IMR-90 (cell line): ENCODE data around the gene SLC4A3. TPM values are rescaled to one million over a fixed set of nuclear protein-coding genes. Genes with fewer than 3 reads are reported as not detected.

Experiments
- ATAC-seq: fragments of 200-7000 bp; cut with Tn5 transposase; 2 replicates; pipeline ENCODE4 v1.9.1; 2020; ENCODE audit warnings: low read depth, mild to moderate bottlenecking, moderate library complexity
- BruUV-seq: library from RNA; stranded (reverse); fragments of 400-500 nt; replicated peaks from 2 replicates; lab custom pipeline; 2021; lab: Mats Ljungman, UMichigan
- CTCF ChIA-PET: fragments of 300-600 bp; formaldehyde crosslinking; extraction: SDS; loops from one replicate; lab custom pipeline; 2021; ENCODE audit warnings: antibody characterized with exemption; lab: Yijun Ruan, JAX
- POLR2A ChIA-PET: fragments of 300-600 bp; sonication (Branson Sonifier 250); formaldehyde crosslinking; loops from one replicate; lab custom pipeline; 2022; ENCODE audit warnings: antibody characterized with exemption; ENCODE audit not compliant: unreplicated experiment; lab: Charles Lee
- DNase-seq: peaks from one replicate; pipeline ENCODE4 v3.0.0; 2013
- H2AFZ ChIP-seq: replicated peaks from 2 replicates; pipeline ENCODE3; 2013; ENCODE audit warnings: low read length, mild to moderate bottlenecking; ENCODE audit not compliant: poor library complexity
- H2AK5ac ChIP-seq: 2 replicates; pipeline ENCODE4 v1.6.1; 2013; ENCODE audit warnings: low read depth, low read length, inconsistent platforms
- H2AK9ac ChIP-seq: replicated peaks from 2 replicates; pipeline ENCODE3; 2013; ENCODE audit warnings: mild to moderate bottlenecking, low read depth, low read length, moderate library complexity; ENCODE audit not compliant: poor library complexity
- H2BK120ac ChIP-seq: 2 replicates; pipeline ENCODE4 v1.6.1; 2013; ENCODE audit warnings: low read depth, low read length, inconsistent platforms
- H2BK15ac ChIP-seq: 3 replicates; pipeline ENCODE4 v1.6.1; 2013; ENCODE audit warnings: low read depth, low read length, inconsistent platforms
- H2BK20ac ChIP-seq: 2 replicates; pipeline ENCODE4 v1.6.1; 2013; ENCODE audit warnings: low read depth, mild to moderate bottlenecking, inconsistent platforms, low read length, moderate library complexity
- H2BK5ac ChIP-seq: 2 replicates; pipeline ENCODE4 v1.6.1; 2013; ENCODE audit warnings: mild to moderate bottlenecking, low read depth, low read length, inconsistent platforms; ENCODE audit not compliant: poor library complexity, severe bottlenecking
- H3K14ac ChIP-seq: replicated peaks from 2 replicates; pipeline ENCODE4 v1.6.1; 2013; ENCODE audit warnings: low read depth, low read length, inconsistent platforms
- H3K18ac ChIP-seq: 2 replicates; pipeline ENCODE4 v1.6.1; 2013; ENCODE audit warnings: low read depth, low read length, control low read depth
- H3K23ac ChIP-seq: 2 replicates; pipeline ENCODE4 v1.6.1; 2013; ENCODE audit warnings: low read depth, low read length, inconsistent platforms
- H3K27ac ChIP-seq: 2 replicates; pipeline ENCODE4 v1.5.1; 2013; ENCODE audit warnings: mild to moderate bottlenecking, control low read depth, low read length; ENCODE audit not compliant: insufficient read depth
- H3K27me3 ChIP-seq: 2 replicates; pipeline ENCODE4 v1.6.1; 2013; ENCODE audit warnings: low read length; ENCODE audit not compliant: control insufficient read depth, insufficient read depth
- H3K36me3 ChIP-seq: 2 replicates; pipeline ENCODE4 v1.6.1; 2013; ENCODE audit warnings: low read length, mixed read lengths; ENCODE audit not compliant: control insufficient read depth, insufficient read depth
- H3K4ac ChIP-seq: 2 replicates; pipeline ENCODE4 v1.6.1; 2013; ENCODE audit warnings: low read depth, low read length, inconsistent platforms
- H3K4me1 ChIP-seq: 2 replicates; pipeline ENCODE4 v1.6.1; 2013; ENCODE audit warnings: low read length, mixed read lengths; ENCODE audit not compliant: control insufficient read depth, insufficient read depth
- H3K4me2 ChIP-seq: 2 replicates; pipeline ENCODE4 v1.6.1; 2013; ENCODE audit warnings: low read depth, mild to moderate bottlenecking, control low read depth, low read length, moderate library complexity
- H3K4me3 ChIP-seq: 2 replicates; pipeline ENCODE4 v1.5.1; 2013; ENCODE audit warnings: low read depth, mild to moderate bottlenecking, control low read depth, low read length, moderate library complexity; ENCODE audit not compliant: insufficient read depth
- H3K56ac ChIP-seq: 2 replicates; pipeline ENCODE4 v1.6.1; 2013; ENCODE audit warnings: low read length, inconsistent platforms; ENCODE audit not compliant: insufficient read depth; ENCODE audit errors: extremely low read depth
- H3K79me1 ChIP-seq, 2 experiments: 2 replicates each; pipeline ENCODE4 v1.6.1; 2013; ENCODE audit warnings: low read length in 2 of 2, inconsistent platforms in 1 of 2, low read depth in 1 of 2
- H3K9ac ChIP-seq: 2 replicates; pipeline ENCODE4 v1.6.1; 2013; ENCODE audit warnings: low read depth, low read length, control low read depth
- H3K9me1 ChIP-seq: 2 replicates; pipeline ENCODE4 v1.6.1; 2013; ENCODE audit warnings: low read length, inconsistent platforms; ENCODE audit not compliant: insufficient read depth
- H3K9me3 ChIP-seq: 2 replicates; pipeline ENCODE4 v1.6.1; 2013; ENCODE audit warnings: low read length; ENCODE audit not compliant: control insufficient read depth, insufficient read depth
- H4K20me1 ChIP-seq: 2 replicates; pipeline ENCODE4 v1.6.1; 2013; ENCODE audit warnings: low read length, inconsistent platforms; ENCODE audit not compliant: insufficient read depth
- H4K5ac ChIP-seq: 2 replicates; pipeline ENCODE4 v1.6.1; 2013; ENCODE audit warnings: mild to moderate bottlenecking, low read depth, low read length, control low read depth
- H4K8ac ChIP-seq, 2 experiments: 2 replicates each; pipeline ENCODE4 v1.6.1; 2013; ENCODE audit warnings: low read depth in 2 of 2, low read length in 2 of 2, control low read depth in 1 of 2, inconsistent platforms in 1 of 2
- H4K91ac ChIP-seq: 2 replicates; pipeline ENCODE4 v1.6.1; 2013; ENCODE audit warnings: low read depth, low read length, inconsistent platforms; ENCODE audit not compliant: insufficient read depth
- CEBPB ChIP-seq: IDR thresholded peaks from 2 replicates; pipeline ENCODE4 v1.6.1; 2012; ENCODE audit warnings: low read depth, low read length, improper control_type of control experiment
- CTCF ChIP-seq: conservative IDR thresholded peaks from 2 replicates; pipeline ENCODE4 v1.5.1; 2012; ENCODE audit warnings: mild to moderate bottlenecking, low read depth, low read length, improper control_type of control experiment
- ELK1 ChIP-seq: fragments of 150-350 bp; IDR thresholded peaks from 2 replicates; pipeline ENCODE4 v1.6.1; 2016; ENCODE audit warnings: low read depth, mild to moderate bottlenecking, low read length, moderate library complexity, borderline replicate concordance
- FOS ChIP-seq: fragments of 150-350 bp; IDR thresholded peaks from 2 replicates; pipeline ENCODE4 v1.6.1; 2016; ENCODE audit warnings: low read depth, low read length
- MAZ ChIP-seq: IDR thresholded peaks from 2 replicates; pipeline ENCODE4 v1.6.1; 2012; ENCODE audit warnings: low read depth, mild to moderate bottlenecking, low read length, improper control_type of control experiment, moderate library complexity, borderline replicate concordance
- NFE2L2 ChIP-seq: fragments of 150-350 bp; IDR thresholded peaks from 2 replicates; pipeline ENCODE4 v1.6.1; 2016; ENCODE audit warnings: low read depth, mild to moderate bottlenecking, low read length
- POLR2A ChIP-seq: IDR thresholded peaks from 2 replicates; pipeline ENCODE4 v1.6.1; 2012; ENCODE audit warnings: mild to moderate bottlenecking, low read depth, low read length
- RAD21 ChIP-seq: IDR thresholded peaks from 2 replicates; pipeline ENCODE4 v1.6.1; 2012; ENCODE audit warnings: low read length, improper control_type of control experiment
- RCOR1 ChIP-seq: IDR thresholded peaks from 2 replicates; pipeline ENCODE4 v1.6.1; 2012; ENCODE audit warnings: mild to moderate bottlenecking, low read length, improper control_type of control experiment; ENCODE audit not compliant: insufficient replicate concordance
- SMC3 ChIP-seq: fragments of 150-350 bp; IDR thresholded peaks from 2 replicates; pipeline ENCODE4 v1.6.1; 2016; ENCODE audit warnings: low read depth, mild to moderate bottlenecking, antibody characterized with exemption, low read length, moderate library complexity
- USF2 ChIP-seq: fragments of 150-350 bp; IDR thresholded peaks from 2 replicates; pipeline ENCODE4 v1.6.1; 2017; ENCODE audit warnings: mild to moderate bottlenecking, antibody characterized with exemption, low read length, low read depth
- whole genome bisulfite sequencing, 2 experiments: methylation state at CpG; one replicate each; pipeline versions ENCODE4 v1.1.5 to v1.1.7; 2013; ENCODE audit warnings: missing lambda C conversion rate in 2 of 2; ENCODE audit not compliant: insufficient read length in 1 of 2; ENCODE audit errors: extremely low coverage in 2 of 2; 5-methylcytosine and 5-hydroxymethylcytosine counted together
- dilution Hi-C: fragments of 300-500 bp; cut with HindIII; formaldehyde crosslinking; loops from one replicate; pipeline ENCODE4 v1.14.3; 2018; ENCODE audit warnings: low sequenced_read_pairs; ENCODE audit not compliant: unreplicated experiment
- in situ Hi-C: fragments of 300-500 bp; cut with MboI; formaldehyde crosslinking; loops from 3 replicates; pipeline ENCODE4 v1.14.3; 2019; ENCODE audit warnings: low sequenced_read_pairs, inconsistent platforms, mixed read lengths
- intact Hi-C: fragments of 100-400 bp; cut with micrococcal nuclease; formaldehyde crosslinking; loops from 2 replicates; pipeline ENCODE4 v1.10.0; 2022
- polyA plus RNA-seq, 3 experiments: library from polyadenylated mRNA; depleted of rRNA; stranded (reverse); fragments of >200 nt; gene quantifications; 2 replicates each; pipeline ENCODE4 v1.2.3, GENCODE V29; 2012; ENCODE audit warnings: low replicate concordance in 1 of 3
- total RNA-seq: library from RNA; depleted of rRNA; stranded (reverse); fragments of >200 nt; gene quantifications from 2 replicates; pipeline ENCODE4 v1.2.3, GENCODE V29; 2012

The SLC4A3 gene
- total and polyA plus RNA-seq, 2 of the 4 experiments (the other 2 are of a cell fraction): 0.90 to 6.1 TPM

DNA sequence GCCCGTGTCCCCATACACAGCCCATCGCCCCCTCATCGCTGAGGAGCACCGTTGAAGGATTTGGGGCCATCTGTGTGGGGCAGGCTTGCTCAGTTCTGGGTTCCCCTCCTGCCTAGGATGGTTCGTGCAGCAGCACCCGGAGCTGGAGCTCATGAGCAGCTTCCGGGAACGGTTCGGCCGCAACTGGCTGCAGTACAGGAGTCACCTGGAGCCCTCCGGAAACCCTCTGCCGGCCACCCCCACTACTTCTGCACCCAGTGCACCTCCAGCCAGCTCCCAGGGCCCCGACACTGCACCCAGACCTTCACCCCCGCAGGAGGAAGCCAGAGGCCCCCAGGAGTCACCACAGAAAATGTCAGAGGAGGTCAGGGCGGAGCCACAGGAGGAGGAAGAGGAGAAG is 19.5 kb upstream of the SLC4A3 start:
- no peak overlapping the region for H2BK15ac ChIP-seq
- CTCF ChIA-PET: no interaction called here
- H3K56ac ChIP-seq: no peak overlapping the region
- dilution Hi-C loops: no loop called here
- H3K9me3 ChIP-seq: no peaks in the 10 kb centered on the region
- H3K4me2 ChIP-seq: no peak overlapping the region
- no peak overlapping the region for H4K5ac ChIP-seq
- WGBS, 2 experiments: 93% methylated on average over 8 of the region's 15 CpGs; no CpG with 5 or more reads in 1 of the 2 experiments
- DNase-seq (no peak), ATAC-seq (no peak)
- no peak overlapping the region for H2BK5ac ChIP-seq
- H3K4me3 ChIP-seq: no peak overlapping the region
- no peak overlapping the region for H3K18ac ChIP-seq
- no peaks in the 10 kb centered on the region for H4K20me1 ChIP-seq
- no peak overlapping the region for H2AK5ac ChIP-seq
- H3K36me3 ChIP-seq: peaks cover 51% of the 10 kb centered on the region
- H4K8ac ChIP-seq: no peak overlapping the region
- H3K14ac ChIP-seq: no peak overlapping the region
- H3K23ac ChIP-seq: no peak overlapping the region
- no TSS peak for BruUV-seq
- H4K91ac ChIP-seq: no peak overlapping the region
- POLR2A ChIA-PET: no interaction called here
- intact Hi-C loops: no loop called here
- H2AFZ ChIP-seq: no peak overlapping the region
- no peaks in the 10 kb centered on the region; a peak in 1 of 4 replicates for H3K79me1 ChIP-seq
- TF ChIP-seq ELK1 (no peak), MAZ (no peak), CEBPB (no peak), FOS (no peak), RAD21 (no peak), POLR2A (no peak), NFE2L2 (no peak), RCOR1 (no peak), USF2 (no peak), SMC3 (no peak), CTCF (no peak)
- no peaks in the 10 kb centered on the region for H3K4me1 ChIP-seq
- H3K9ac ChIP-seq: no peak overlapping the region
- in situ Hi-C loops: no loop called here
- no peak overlapping the region for H3K4ac ChIP-seq
- no peaks in the 10 kb centered on the region for H3K9me1 ChIP-seq
- no peak overlapping the region for H2BK20ac ChIP-seq
- H2BK120ac ChIP-seq: no peak overlapping the region
- no peak overlapping the region for H2AK9ac ChIP-seq
- no peak overlapping the region for H3K27ac ChIP-seq
- H3K27me3 ChIP-seq: no peaks in the 10 kb centered on the region
